Esophagus squamous epithelium (tissue), 5 donors: ENCODE measurements around the gene NCAM1. TPM values are rescaled to one million over a fixed set of nuclear protein-coding genes. Genes with fewer than 3 reads are reported as not detected.

Source experiments
- DNase-seq: peaks from one replicate; lab custom pipeline; 2025; lab: John Stamatoyannopoulos, UW
- H3K27ac ChIP-seq, 4 donors: fragments of 200-600 bp; sonication (generic); one replicate each; pipeline ENCODE4 v1.5.1; 2016 to 2019; ENCODE audit warnings: mild to moderate bottlenecking in 1 of 4
- H3K27me3 ChIP-seq, 4 donors: fragments of 200-600 bp; sonication (generic); 1 replicate in 3 of 4; 2 replicates in 1 of 4; pipeline versions ENCODE4 v1.5.1 to v1.6.0; 2017 to 2021; ENCODE audit warnings: antibody characterized with exemption in 1 of 4
- H3K36me3 ChIP-seq, 3 donors: fragments of 200-600 bp; sonication (generic); one replicate each; pipeline ENCODE4 v1.5.1; 2016 to 2019
- H3K4me1 ChIP-seq, 3 donors: fragments of 200-600 bp; sonication (generic); one replicate each; pipeline ENCODE4 v1.5.1; 2017 to 2019
- H3K4me3 ChIP-seq, 4 donors: fragments of 200-600 bp; sonication (generic); 1 replicate in 3 of 4; 2 replicates in 1 of 4; pipeline ENCODE4 v1.5.1; 2016 to 2019; ENCODE audit warnings: mild to moderate bottlenecking in 2 of 4, moderate library complexity in 1 of 4
- H3K9me3 ChIP-seq, 3 donors: fragments of 200-600 bp; sonication (generic); one replicate each; pipeline ENCODE4 v1.5.1; 2016 to 2019
- CTCF ChIP-seq, 6 experiments: fragments of 450-650 bp in 4 of 6; fragments of 200-600 bp in 2 of 6; sonication (generic) in 2 of 6; IDR thresholded peaks; one replicate each; pipeline ENCODE4 v1.5.1; 2016 to 2019; ENCODE audit warnings: antibody characterized with exemption in 6 of 6, mild to moderate bottlenecking in 4 of 6, moderate library complexity in 4 of 6
- POLR2A ChIP-seq, 4 donors: fragments of 450-650 bp; IDR thresholded peaks; one replicate each; pipeline ENCODE4 v1.6.1; 2017; ENCODE audit warnings: antibody characterized with exemption in 4 of 4, mild to moderate bottlenecking in 4 of 4, moderate library complexity in 3 of 4
- WGBS, 2 donors: methylation state at CpG; one replicate each; pipeline ENCODE4 v1.1.5; 2018; 5-methylcytosine and 5-hydroxymethylcytosine counted together
- intact Hi-C: fragments of 100-400 bp; cut with DNase I; formaldehyde crosslinking; loops from one replicate; pipeline ENCODE4 v1.15.0; 2022
- total RNA-seq, 4 donors: library from RNA; depleted of rRNA; stranded (reverse); fragments of >200 nt; gene quantifications; one replicate each; pipeline ENCODE4 v1.1.0, GENCODE V29; 2016
- donor health status: DM: yes; HTN: yes; CAD: no.

Gene NCAM1
- total RNA-seq, 4 donors from 2014 or later, result 1.6 to 16.4 (median 2.6) TPM

- intact Hi-C loops, result no loop called here
- Histone ChIP-seq H3K27me3 (no peaks in the 10 kb centered on the region), H3K36me3 (no peaks in the 10 kb centered on the region), H3K4me3 (no peak overlapping the region), H3K4me1 (peaks cover 0 to 8% (median 0%) of the 10 kb centered on the region in 3 donors), H3K9me3 (no peaks in the 10 kb centered on the region), H3K27ac (no peak overlapping the region)
- no peak for DNase-seq
- TF ChIP-seq CTCF (IDR thresholded peaks at IDR 0.05) (no peak), POLR2A (IDR thresholded peaks at IDR 0.05) (no peak)
Observed at GRCh38 chr11:113176599-113177360, 215.6 kb downstream of the NCAM1 start.

GRCh38 chr11:113177671-113178070 lies 216.5 kb downstream of the NCAM1 start:
- intact Hi-C loops, result no loop called here
- Histone ChIP-seq H3K27ac (no peak overlapping the region), H3K4me3 (no peak overlapping the region), H3K36me3 (no peaks in the 10 kb centered on the region), H3K9me3 (no peaks in the 10 kb centered on the region), H3K4me1 (peaks cover 0 to 8% (median 0%) of the 10 kb centered on the region in 3 donors), H3K27me3 (peaks cover 0 to 2% (median 0%) of the 10 kb centered on the region in 4 donors)
- DNase-seq, result no peak
- 76 to 79% methylated on average over 5 of the region's 5 CpGs for WGBS, 2 donors
- TF ChIP-seq POLR2A (IDR thresholded peaks at IDR 0.05) (no peak), CTCF (IDR thresholded peaks at IDR 0.05) (no peak)

GRCh38 chr11:113178381-113179070 lies 217.3 kb downstream of the NCAM1 start:
- 86 to 92% methylated on average over 6 of the region's 10 CpGs for WGBS, 2 donors
- no peaks in the 10 kb centered on the region for H3K9me3 ChIP-seq
- H3K27ac ChIP-seq, result no peak overlapping the region
- TF ChIP-seq CTCF (IDR thresholded peaks at IDR 0.05), result no peak
- TF ChIP-seq POLR2A (IDR thresholded peaks at IDR 0.05), result no peak
- intact Hi-C loops, result no loop called here
- no peak for DNase-seq
- H3K4me3 ChIP-seq, result no peak overlapping the region
- peaks cover 0 to 4% (median 0%) of the 10 kb centered on the region in 4 donors for H3K27me3 ChIP-seq
- peaks cover 0 to 8% (median 0%) of the 10 kb centered on the region in 3 donors for H3K4me1 ChIP-seq
- H3K36me3 ChIP-seq, result no peaks in the 10 kb centered on the region

- no peak for DNase-seq
- 58 to 69% methylated on average over 2 of the region's 2 CpGs for WGBS, 2 donors
- intact Hi-C loops, result no loop called here
- peaks cover 0 to 4% (median 0%) of the 10 kb centered on the region in 4 donors for H3K27me3 ChIP-seq
- TF ChIP-seq POLR2A (IDR thresholded peaks at IDR 0.05) (no peak), CTCF (IDR thresholded peaks at IDR 0.05) (no peak)
- no peaks in the 10 kb centered on the region for H3K36me3 ChIP-seq
- H3K4me3 ChIP-seq, result no peak overlapping the region
- peaks cover 0 to 8% (median 0%) of the 10 kb centered on the region in 3 donors for H3K4me1 ChIP-seq
- no peak overlapping the region for H3K27ac ChIP-seq
- no peaks in the 10 kb centered on the region for H3K9me3 ChIP-seq
Observed at GRCh38 chr11:113179181-113179704, 218.0 kb downstream of the NCAM1 start.

- DNase-seq, result no peak
- TF ChIP-seq CTCF (IDR thresholded peaks at IDR 0.05), result no peak
- no peak for TF ChIP-seq POLR2A (IDR thresholded peaks at IDR 0.05)
- WGBS, 2 donors, result 85 to 94% methylated on average over 3 to 5 of the region's 5 CpGs
Observed at GRCh38 chr11:113181094-113181493, 219.9 kb downstream of the NCAM1 start.

More at GRCh38 chr11:113181094-113181493, 219.9 kb downstream of the NCAM1 start:
- intact Hi-C loops, result no loop called here
- H3K27me3 ChIP-seq, result peaks cover 0 to 4% (median 0%) of the 10 kb centered on the region in 4 donors
- H3K9me3 ChIP-seq, result no peaks in the 10 kb centered on the region
- H3K27ac ChIP-seq, result no peak overlapping the region
- H3K4me3 ChIP-seq, result no peak overlapping the region
- no peaks in the 10 kb centered on the region for H3K36me3 ChIP-seq
- H3K4me1 ChIP-seq, result peaks cover 0 to 8% (median 0%) of the 10 kb centered on the region in 3 donors
